Measurements from ENCODE around the gene PPP1R3E.

GRCh38 chr14:23285530-23286019, 17.1 kb downstream of the PPP1R3E start:
- TF ChIP-seq, protein P1, sequence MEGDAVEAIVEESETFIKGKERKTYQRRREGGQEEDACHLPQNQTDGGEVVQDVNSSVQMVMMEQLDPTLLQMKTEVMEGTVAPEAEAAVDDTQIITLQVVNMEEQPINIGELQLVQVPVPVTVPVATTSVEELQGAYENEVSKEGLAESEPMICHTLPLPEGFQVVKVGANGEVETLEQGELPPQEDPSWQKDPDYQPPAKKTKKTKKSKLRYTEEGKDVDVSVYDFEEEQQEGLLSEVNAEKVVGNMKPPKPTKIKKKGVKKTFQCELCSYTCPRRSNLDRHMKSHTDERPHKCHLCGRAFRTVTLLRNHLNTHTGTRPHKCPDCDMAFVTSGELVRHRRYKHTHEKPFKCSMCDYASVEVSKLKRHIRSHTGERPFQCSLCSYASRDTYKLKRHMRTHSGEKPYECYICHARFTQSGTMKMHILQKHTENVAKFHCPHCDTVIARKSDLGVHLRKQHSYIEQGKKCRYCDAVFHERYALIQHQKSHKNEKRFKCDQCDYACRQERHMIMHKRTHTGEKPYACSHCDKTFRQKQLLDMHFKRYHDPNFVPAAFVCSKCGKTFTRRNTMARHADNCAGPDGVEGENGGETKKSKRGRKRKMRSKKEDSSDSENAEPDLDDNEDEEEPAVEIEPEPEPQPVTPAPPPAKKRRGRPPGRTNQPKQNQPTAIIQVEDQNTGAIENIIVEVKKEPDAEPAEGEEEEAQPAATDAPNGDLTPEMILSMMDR (IDR thresholded peaks at IDR 0.05) = no peak
- no peak for TF ChIP-seq CHD2 (IDR thresholded peaks at IDR 0.05; ENCODE audit: low read length, partially characterized antibody)
- TF ChIP-seq REST (IDR thresholded peaks at IDR 0.05; ENCODE audit: low read depth, low read length) = no peak
- no peak for TF ChIP-seq EZH2phosphoT487 (IDR thresholded peaks at IDR 0.05; ENCODE audit: borderline replicate concordance, low read depth)
- TF ChIP-seq, protein P2, sequence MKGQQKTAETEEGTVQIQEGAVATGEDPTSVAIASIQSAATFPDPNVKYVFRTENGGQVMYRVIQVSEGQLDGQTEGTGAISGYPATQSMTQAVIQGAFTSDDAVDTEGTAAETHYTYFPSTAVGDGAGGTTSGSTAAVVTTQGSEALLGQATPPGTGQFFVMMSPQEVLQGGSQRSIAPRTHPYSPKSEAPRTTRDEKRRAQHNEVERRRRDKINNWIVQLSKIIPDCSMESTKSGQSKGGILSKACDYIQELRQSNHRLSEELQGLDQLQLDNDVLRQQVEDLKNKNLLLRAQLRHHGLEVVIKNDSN (IDR thresholded peaks at IDR 0.05; ENCODE audit: borderline replicate concordance, low read depth) = no peak
- no peak for TF ChIP-seq RCOR1 (IDR thresholded peaks at IDR 0.05; ENCODE audit: low read length)
- no peak for TF ChIP-seq RFX5 (IDR thresholded peaks at IDR 0.05; ENCODE audit: low read length)
- TF ChIP-seq MEF2A (IDR thresholded peaks at IDR 0.05; ENCODE audit: borderline replicate concordance, low read depth) = no peak

Measured in SK-N-SH (cell line).